ENCODE data around the gene EYS.

The EYS gene

DNA sequence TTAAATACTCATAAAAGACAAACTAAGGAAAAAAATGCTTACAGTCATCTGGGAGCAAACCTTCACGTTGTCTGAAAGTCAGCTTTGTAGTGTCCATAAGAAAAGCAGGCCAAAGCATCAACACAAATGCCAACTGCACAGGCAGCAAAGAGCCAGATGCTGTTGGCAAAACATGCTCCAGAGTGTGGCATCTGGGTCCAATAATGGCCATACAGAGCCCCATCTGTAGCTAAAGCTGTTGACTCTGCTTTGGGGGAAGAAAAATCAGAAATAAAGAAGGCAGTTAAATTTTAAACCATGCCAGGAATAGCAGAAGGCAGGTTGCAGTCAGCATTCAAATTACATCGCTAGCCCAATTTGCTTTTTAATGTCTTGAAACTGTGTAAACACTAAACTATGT is 776.3 kb downstream of the EYS start:
- DNase-seq: no peak

DNA sequence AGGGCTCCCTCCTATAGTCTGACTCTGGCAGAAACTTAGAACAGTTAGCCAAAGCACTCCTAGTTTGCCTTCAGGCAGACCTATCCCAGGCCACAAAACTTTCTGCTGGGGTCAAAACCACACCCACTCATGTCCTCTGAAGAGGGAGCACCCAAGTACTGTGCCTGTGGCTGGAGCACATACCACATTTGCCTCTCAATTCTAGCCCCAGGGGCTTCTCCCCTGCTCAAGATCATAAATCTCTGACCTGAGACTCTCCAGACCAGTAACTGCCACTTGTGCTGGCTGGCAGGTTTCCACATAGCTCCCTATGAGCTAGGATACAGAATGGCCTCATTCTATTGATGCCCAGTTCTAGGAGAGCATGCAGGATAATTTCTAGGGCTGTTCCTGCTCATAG is 781.0 kb downstream of the EYS start:
- no peak for DNase-seq

DNA sequence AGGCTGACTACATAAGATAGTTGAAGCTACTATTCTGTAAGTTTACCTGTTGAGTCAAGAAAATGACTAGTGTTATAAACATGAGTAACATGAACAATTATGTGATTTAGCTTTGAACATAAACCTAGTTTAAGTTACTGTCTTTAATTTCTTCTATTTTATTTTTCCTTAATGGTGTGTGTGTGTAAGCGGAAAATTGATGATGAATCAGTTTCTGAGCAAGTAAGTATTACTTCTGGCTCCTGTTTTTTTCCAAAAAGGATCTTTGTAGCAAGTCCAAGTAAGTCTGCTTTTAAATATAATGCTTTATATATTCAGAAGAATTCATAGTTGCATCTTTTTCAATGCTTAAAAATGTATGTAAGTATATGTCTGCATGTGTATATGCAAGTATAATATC is 786.8 kb downstream of the EYS start:
- no peak for DNase-seq

DNA sequence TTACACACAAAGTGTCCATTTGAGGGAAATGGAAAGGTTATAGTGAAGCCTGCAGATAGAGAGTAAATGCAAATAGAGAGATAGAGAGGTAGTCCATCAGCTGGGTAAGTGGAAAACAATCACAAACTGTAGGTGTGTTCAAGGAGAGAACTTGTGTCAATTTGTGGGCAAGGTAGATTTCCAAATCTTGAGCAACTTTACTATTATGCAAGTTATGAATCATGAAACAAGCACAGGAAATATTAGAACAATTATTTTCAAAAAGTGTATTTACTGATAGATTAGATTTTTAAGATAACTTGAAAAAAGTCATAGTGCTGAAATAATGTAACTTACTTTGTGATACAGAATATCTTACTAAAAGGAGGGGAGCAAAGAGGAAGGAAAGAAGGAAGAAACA is 792.9 kb downstream of the EYS start:
- no peak for DNase-seq

DNA sequence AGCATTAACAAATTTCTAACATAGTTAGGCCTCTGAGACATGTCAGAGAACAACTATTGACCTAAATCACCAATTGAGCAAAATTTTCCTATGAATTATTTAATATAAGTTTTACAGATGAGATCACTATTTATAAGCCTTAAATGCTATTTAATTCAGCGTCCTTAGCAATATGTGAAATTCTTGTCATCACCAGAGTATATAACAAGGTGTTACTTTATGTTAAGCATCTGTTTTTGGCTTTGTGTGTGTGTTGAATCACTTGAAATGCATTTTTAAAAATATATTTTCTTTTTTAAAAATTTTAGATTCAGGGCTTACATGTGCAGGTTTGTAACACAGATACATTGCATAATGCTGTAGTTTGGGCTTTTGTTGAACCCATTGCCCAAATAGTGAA is 794.1 kb downstream of the EYS start:
- no peak for DNase-seq

DNA sequence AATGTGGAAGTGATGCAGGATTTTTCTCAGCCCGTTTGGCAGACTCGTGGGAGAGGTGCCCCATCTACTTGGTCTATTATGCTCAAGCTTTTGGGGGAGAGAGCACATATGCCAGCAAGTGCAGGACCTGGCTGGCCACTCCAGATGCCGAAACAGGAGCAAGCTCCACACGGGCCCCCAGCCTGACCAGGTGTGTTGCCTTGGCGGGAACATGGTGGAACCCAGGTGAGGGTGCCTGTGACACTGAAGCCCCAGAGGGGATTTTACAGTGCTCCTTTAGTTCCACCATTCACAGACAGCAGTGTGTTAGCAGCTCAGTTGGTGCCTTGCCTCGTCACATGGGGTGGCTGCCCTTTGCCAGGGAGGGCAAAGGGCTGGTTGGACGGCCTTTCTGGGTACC is 798.9 kb downstream of the EYS start:
- no peak for DNase-seq

DNA sequence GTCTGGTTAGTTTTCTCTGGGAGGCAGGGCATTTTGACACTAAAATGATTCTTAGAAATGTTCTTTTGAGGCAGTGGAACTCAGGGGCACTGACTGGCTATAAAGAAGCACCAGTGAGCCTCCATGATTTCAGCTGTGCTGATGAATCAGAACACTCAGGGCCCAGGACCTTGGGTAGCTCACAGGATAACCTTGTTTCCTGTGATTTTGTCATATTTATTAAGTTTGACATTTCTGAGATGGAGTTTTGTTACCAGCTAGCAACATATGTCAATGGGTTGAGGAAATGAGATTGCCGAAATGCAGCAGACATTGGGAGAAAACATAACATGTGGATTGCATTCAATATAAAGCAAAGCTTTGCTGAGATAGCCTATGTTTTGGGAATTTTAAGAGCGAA is 802.4 kb downstream of the EYS start:
- DNase-seq: no peak

DNA sequence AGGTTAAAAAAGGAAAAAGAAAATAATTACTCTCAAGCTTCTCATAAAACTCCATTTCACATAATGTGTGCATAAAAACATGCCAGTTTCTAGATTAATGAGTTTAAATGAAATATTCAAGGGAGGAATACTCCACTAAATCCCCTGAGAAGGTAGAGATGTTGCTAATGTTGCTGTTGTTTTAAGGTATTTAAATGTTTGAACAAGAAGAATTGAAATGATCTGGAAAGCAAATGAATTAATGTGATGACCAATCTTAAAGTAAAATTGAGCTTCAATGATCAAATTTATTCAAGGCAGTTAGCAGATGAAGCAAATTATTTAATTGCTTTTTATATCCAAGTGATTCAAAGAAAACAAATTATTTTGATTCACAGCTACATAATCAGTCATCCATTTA is 804.4 kb downstream of the EYS start:
- DNase-seq: no peak

DNA sequence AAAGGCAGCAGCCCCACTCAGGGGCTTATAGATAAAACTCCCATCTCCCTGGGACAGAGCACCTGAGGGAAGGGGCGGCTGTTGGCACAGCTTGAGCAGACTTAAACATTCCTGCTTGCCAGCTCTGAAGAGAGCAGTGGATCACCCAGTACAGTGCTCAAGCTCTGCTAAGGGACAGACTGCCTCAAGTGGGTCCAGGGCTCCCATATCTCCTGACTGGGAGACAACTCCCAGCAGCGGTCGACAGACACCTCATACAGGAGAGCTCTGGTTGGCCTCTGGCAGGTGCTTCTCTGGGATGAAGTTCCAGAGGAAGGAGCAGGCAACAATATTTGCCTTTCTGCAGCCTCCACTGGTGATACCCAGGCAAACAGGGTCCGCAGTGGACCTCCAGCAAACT is 810.1 kb downstream of the EYS start:
- DNase-seq: no peak

DNA sequence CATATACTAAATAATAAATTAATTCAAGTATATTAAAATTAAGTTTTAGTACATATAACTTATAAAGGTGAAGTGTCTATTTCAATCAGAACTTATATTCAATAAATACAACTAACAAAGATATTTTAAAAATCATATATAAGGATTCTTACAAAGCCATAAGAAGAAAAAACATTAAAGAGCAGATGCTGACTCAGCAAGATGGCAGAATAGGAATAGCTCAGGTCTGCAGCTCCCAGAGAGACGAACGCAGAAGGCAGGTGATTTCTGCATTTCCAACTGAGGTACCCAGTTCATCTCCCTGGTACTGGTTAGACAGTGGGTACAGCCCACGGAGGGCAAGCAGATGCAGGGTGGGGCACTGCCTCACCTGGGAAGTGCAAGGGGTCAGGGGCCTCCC is 811.1 kb downstream of the EYS start:
- no peak for DNase-seq

DNA sequence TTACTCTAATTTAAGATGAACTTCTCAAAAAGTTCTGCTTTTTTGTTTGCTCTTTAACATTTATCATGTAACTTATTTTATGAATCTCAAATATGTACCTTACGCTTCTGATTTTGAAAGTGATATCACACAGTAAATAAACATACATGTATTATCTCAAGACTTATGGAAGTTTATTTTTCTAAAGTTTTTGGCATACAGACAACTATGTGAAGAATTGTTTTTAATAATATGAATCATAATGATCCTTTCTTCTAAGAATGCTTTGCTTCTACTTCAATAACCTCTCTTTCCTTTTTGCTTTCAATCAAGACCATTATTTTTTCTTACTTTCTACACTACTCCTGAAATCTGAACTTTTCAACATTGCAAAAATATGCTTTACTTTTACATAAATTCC is 816.4 kb downstream of the EYS start:
- DNase-seq: no peak

DNA sequence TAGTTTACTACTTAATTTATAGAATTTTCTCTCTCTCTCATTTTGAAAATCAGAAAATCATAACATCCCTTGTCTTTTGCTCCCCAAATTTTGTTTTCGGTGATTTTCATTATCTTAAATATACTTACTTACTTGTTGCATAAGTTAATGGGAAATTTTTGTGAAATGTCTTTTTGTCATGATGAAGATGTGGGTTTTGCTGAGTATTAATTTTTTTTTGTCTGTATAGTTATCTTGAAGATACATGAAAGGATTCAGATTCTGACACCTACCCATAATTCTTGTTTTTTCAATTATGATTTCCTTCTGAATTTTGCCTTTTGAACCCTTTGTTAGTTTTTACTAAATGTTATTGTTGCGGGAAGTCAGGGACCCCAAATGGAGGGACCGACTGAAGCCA is 817.9 kb downstream of the EYS start:
- no peak for DNase-seq

DNA sequence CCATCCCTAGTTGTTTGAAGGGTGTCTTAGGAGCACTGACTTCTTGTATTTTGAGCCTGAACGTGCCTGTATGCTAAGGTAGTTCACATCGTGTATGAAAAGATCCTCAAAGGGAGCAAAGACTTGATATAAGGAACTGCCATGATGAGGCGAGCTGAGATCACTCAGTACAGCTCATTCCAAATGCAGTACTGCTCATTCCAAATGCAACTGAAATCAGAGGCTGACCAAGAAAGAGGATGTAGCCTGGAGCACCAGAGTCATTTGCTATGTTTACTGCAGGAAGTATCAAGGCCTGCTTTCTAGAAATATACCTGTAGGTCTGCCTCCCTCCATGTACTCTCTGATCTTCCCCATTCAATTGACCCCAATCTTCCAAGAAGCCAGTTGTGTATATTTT is 832.2 kb downstream of the EYS start:
- no peak for DNase-seq

DNA sequence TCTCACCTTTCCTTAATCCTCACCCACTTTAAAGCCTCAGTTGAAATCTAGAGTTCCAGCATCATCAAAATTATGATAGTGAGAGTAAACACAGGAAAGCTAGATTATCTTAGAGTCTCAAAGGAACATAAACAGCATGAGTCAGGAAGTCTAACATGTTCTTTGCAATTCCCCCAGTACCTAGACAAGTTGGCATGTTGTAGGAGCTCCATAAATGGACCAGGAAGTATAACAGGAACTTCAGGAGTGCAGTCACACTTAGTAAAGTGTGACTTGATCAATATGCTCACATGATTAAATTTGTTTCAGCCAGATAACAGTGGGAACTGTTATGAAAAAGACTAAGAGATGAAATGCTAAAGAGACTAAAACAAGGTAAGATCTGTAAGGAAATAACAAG is 834.4 kb downstream of the EYS start:
- no peak for DNase-seq

DNA sequence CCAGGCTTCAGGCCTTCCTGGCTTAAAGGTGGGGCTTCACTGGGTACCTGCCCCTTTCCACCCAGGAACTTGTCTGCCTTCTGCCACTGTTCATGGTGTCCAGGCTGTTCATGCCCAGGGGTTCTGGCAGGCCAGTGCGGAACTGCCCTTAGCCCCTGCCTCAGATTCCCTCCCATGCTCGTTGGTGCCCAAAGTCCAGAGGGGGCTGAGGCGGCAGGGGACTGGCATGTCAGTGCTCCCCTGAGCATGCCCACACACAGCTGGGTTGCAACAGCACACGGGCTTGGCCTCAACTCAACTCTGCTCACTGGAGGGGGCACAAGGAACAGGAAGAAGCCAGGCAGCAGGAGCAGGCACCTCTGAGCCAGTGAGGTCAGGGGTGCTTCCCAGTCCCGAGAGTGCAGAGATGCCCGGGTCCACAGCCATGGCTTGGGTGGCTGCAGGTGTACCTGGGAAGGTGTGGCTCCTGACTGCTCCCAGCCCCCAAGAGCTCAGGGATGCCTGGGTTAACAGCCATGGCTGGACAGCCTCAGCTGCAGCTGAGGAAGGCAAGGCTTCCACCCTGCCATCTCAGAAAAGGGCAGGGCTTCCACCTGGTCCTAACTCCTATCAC is 845.9 kb downstream of the EYS start:
- no peak for DNase-seq

DNA sequence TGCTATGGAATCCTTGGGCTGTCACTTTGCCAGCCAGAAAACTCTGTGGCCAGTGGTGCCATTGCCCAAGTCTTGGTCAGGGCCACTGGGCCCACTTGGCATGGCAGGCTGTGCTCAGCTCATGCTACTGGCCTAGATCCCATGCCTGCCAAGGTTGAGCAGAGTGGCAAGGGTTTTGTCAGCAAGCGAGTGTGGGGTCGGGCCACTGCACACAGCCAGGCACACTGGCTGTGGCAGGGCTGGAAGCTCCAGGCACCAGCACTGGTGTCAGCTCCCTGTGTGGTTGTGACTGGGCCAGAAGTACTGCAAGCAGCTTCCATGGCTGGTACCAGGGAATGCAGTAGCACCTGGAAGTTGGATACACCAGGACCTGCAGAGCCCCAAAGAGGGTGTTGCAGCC is 846.8 kb downstream of the EYS start:
- no peak for DNase-seq

DNA sequence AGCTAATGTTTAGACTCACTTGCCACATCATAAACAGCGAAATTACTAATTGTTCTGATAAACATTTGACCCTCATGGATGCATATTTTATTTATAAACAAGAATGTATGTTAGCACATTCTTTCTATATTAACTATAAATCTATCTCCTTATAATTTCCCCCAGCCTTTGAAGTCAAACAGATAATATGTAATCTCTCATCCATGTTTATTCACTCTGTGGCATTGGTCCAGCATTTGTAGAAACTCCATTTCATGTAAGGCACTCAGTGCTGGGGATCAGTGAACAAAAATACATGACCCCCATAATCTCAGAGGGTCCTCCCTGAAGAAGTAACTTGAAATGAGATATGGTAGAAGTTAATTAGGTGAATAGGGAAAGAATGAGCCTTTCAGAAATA is 856.9 kb downstream of the EYS start:
- no peak for DNase-seq

DNA sequence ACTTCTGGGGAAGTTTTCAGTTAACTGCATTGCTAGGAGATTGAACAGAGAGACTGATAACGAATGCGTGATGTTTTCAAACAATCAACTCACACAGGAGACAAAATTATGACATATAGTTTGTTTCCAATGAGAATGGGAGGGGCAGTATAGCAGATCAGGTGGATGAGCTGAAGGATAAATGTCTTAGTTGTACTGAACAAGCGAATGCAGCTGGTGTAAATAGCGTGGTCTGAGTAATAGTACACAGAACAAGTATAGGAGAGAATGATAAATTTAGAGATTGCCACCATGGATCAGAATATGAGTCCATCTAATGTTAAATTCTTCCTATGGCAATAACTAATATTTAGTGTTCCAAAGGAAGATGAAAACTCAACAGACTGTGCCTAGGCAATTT is 858.6 kb downstream of the EYS start:
- DNase-seq: no peak

DNA sequence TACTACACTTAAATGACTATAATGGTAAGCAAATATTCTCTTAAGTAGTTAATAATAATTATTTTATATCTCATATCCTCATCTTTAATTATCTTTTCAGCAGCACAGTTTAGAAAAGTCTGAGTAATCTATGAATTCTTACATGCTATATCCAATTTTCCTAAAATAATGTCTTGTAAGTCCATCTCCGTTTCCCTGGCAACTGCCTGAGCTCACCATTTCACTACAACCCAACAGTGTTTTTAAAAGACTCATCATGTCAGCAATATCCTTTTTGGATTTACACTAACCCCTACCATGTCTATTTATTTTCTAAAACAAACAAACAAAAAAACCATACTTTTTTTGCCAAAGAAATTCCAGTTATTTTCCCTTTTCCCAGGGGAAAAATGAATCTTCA is 859.6 kb downstream of the EYS start:
- DNase-seq: no peak

DNA sequence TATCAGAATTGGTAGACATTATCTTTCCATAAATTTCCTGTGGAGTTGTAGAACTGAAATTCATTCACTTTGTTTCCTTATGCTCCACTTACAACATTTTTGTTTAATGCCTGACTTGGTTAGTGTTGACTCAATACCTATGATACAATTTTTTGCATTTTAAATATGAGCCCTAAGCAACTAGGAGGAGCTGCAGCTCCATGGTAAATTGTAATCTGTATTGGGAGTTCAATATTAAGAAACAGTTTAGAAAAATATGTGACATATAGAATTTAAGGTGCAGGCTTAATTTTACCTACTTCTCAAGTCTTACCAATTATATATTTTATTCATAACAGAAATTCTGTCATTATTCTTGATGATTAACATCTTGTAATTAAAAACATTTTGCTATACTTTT is 868.3 kb downstream of the EYS start:
- DNase-seq: no peak

DNA sequence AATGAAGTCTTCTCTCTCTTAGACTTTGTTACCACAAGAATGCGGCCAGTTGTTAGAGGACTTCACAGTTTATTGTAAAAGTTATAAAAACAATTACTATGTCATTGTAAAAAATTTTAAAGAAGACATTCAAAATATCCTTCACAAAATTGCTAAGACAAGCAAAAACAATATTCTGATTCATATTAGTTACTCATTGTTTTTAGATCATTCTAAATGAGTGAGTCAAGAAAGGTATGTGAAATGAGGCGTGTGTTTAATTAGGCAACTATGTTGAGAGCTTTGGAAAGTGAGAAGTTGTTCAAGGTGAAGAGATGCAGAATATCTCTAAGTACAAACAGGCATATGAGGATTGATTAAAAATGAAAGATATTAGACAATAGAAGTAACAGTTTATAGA is 875.3 kb downstream of the EYS start:
- DNase-seq: no peak

DNA sequence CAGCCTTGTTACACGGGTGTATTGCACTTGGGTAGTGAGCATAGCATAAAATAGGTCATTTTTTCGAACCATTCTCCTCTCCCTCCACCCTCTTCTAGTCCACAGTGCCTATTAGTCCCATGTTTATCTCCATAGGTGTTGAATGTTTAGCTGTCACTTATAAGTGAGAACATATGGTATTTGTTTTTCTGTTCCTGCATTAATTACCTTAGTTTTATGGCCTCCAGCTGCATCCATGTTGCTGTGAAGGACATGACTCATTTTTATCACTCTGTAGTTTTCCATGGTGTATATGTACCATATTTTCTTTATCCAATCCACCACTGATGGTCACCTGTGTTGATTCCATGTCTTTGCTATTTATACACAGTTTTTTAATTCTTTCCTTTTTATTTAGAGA is 889.5 kb downstream of the EYS start:
- no peak for DNase-seq

DNA sequence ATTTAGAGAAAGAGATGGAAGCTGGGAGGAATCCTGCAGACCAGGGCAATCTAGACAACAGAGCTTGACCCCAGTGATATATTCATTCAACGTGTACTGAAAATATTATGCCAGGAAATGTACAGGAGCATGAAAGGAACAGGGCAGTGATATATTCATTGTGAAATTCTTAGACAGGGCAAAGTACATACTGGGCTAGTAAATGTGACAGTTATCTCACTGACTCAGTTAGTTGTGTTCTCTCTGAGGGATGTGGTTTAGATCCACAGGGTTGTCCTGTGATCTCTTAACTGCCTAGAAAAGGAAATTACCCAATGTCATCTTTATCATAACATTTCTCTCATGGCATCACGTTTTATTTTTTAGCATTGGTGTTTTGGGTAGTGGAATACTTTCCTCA is 891.3 kb downstream of the EYS start:
- no peak for DNase-seq

DNA sequence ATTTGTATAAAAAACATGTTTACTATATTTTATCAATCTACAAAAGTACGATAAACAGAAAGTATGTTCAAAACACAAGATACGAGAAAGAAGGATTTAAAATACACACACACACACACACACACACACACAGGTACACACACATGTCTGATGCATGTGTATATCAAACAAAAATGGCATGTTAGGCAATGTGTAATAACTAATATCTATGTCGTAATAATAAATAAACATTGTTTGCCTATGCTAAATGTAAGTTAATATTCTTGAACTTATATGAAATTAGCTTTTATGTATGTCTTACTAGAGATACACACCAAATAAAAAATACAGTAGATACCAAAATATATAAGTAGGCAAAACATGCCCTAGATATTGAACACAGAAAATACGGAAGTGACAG is 894.9 kb downstream of the EYS start:
- DNase-seq: no peak

DNA sequence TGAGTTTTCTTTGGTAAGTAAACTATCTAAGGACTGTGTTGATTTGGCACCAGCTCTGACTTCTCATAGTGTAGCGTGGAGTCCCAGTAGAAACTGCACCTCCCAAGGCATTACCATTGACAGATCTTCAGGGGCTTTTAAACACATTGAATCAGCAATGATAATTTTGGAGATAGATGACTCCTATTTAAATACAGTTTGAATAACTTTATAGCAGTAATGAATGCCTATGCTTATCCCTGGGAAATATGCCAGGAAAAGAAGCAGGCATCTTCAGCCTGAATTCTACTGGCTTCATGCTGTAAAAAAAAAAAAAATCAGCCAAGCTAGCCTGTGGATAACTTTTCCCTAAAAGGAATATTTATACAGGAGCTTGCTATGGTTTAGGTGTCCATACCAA is 895.9 kb downstream of the EYS start:
- no peak for DNase-seq

DNA sequence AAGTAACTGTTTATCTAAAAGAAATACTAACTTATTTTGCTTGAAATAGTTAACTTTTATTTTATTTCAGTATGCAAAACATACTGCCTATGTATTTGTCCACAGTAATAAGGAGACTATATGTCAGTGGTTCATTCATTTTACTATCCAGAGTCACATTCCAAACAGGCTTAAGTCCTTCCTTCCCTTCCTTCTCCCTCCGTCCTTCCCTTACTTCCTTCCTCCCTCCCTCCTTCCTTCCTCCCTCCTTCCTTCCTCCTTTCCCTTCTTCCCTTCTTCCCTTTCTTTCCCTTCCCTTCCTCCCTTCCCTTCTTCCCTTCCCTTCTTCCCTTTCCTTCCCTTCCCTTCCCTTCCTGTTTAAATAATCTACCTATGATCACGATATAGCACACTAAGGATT is 899.2 kb downstream of the EYS start:
- no peak for DNase-seq

Data from T-helper 9 cell (primary cell).